ENCODE results near the gene FAM89B.

The FAM89B gene

GRCh38 chr11:65575568-65576231, 3.4 kb downstream of the FAM89B start, which contains the start of gene EHBP1L1:
TSS of gene EHBP1L1 (plus strand) at chr11:65576053. CDS start at chr11:65576303, 250 bp downstream.
- peak; percentile 80 for DNase-seq

GRCh38 chr11:65576232-65576866, 4.0 kb downstream of the FAM89B start:
- DNase-seq: no peak

GRCh38 chr11:65576867-65577755, 4.8 kb downstream of the FAM89B start:
- no peak for DNase-seq

- no peak for DNase-seq
Observed at GRCh38 chr11:65577756-65578109, 5.4 kb downstream of the FAM89B start.

- DNase-seq: no peak
Observed at GRCh38 chr11:65578134-65578533, 5.8 kb downstream of the FAM89B start.

GRCh38 chr11:65578667-65579066, 6.3 kb downstream of the FAM89B start:
- DNase-seq: no peak

GRCh38 chr11:65579291-65579690, 7.0 kb downstream of the FAM89B start:
- DNase-seq: no peak

GRCh38 chr11:65580031-65580692, 7.8 kb downstream of the FAM89B start:
- DNase-seq: no peak

GRCh38 chr11:65580756-65581155, 8.4 kb downstream of the FAM89B start:
- no peak for DNase-seq

- no peak for DNase-seq
Observed at GRCh38 chr11:65581928-65582327, 9.6 kb downstream of the FAM89B start.

- DNase-seq: no peak
Observed at GRCh38 chr11:65583589-65583988, 11.3 kb downstream of the FAM89B start.

GRCh38 chr11:65584106-65584505, 11.8 kb downstream of the FAM89B start:
- no peak for DNase-seq

- DNase-seq: no peak
Observed at GRCh38 chr11:65584723-65585171, 12.4 kb downstream of the FAM89B start.

- no peak for DNase-seq
Observed at GRCh38 chr11:65585396-65586246, 13.3 kb downstream of the FAM89B start.

GRCh38 chr11:65586247-65586630, 13.9 kb downstream of the FAM89B start:
- DNase-seq: no peak

- no peak for DNase-seq
Observed at GRCh38 chr11:65586676-65587075, 14.3 kb downstream of the FAM89B start.

- DNase-seq: peak; percentile 87
Observed at GRCh38 chr11:65588199-65589054, 16.1 kb downstream of the FAM89B start.

GRCh38 chr11:65589444-65590239, 17.3 kb downstream of the FAM89B start:
- peak; percentile 71 for DNase-seq

- DNase-seq: no peak
Observed at GRCh38 chr11:65590240-65590738, 18.0 kb downstream of the FAM89B start.

All from stimulated activated CD8-positive, alpha-beta memory T cell treated with anti-CD3 and anti-CD28 coated beads, Interleukin-4, amount 100 ng/mL, for 48 hours (primary cell).